Erythroblast (primary cell): Measurements from ENCODE around the gene LYPD5.
"Not testable (repeated sequence)": the region's sequence is repeated elsewhere in the genome, so short reads cannot be mapped to it uniquely, and the experiment has no call there.

Experiments used
- GATA1 ChIP-seq: IDR thresholded peaks from 2 replicates; pipeline ENCODE4 v1.6.1; 2011; ENCODE audit warnings: low read depth, mild to moderate bottlenecking, control low read depth, low read length, moderate library complexity
- POLR2A ChIP-seq: IDR thresholded peaks from 2 replicates; pipeline ENCODE4 v1.6.1; 2011; ENCODE audit warnings: mild to moderate bottlenecking, low read length

- not testable (repeated sequence) for TF ChIP-seq POLR2A, GATA1
Observed at GRCh38 chr19:43764684-43765083, 37.6 kb downstream of the LYPD5 start.
